ENCODE data around the gene CBX2.

CBX2 gene

DNA sequence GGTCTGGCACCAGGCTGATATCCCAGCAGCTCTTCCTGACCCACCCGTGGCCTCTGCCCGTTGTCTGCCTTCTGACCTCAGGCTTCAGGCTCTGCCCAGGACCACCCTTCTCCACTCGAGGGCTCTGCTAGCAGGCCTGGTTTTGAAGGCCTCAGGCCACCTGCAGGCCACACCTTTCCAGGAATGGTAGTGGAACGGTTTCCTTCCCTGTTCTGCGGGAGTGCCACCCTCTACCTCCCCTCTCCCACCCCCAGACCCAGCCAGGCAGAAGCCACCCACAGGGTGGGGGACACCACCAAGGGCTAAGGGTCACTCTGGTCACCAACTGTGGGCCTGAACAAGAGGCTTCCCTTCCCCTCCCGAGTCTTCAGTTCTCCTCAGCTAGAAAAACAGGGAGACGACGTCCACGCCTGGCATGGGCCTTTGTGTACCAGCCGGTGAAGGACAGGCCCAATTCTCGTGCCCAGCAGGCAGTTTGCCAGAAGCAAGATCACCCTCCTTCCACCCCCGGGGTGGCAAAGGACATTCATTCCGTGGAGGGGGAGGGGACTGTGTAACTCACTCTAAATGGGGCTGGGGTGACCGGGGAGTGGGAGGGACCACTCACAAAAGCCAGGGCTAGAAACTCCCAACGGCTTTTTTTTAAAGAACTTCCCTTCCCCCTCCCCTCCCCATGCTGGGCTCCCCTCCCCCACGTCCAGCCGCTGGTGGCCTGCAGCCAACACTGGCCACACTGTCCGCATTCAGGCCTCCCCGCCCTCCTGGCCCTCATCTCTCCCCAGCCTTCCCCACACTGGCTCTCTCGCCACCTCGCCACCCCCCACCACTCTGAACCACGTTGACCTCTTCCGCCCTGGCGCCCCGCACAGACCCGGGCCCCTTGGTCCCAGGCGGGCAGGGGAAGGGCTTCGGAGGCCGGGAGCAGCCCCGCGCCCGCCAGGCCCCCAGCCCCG lies 53.6 kb downstream of the CBX2 start:
- DNase-seq: no peak

DNA sequence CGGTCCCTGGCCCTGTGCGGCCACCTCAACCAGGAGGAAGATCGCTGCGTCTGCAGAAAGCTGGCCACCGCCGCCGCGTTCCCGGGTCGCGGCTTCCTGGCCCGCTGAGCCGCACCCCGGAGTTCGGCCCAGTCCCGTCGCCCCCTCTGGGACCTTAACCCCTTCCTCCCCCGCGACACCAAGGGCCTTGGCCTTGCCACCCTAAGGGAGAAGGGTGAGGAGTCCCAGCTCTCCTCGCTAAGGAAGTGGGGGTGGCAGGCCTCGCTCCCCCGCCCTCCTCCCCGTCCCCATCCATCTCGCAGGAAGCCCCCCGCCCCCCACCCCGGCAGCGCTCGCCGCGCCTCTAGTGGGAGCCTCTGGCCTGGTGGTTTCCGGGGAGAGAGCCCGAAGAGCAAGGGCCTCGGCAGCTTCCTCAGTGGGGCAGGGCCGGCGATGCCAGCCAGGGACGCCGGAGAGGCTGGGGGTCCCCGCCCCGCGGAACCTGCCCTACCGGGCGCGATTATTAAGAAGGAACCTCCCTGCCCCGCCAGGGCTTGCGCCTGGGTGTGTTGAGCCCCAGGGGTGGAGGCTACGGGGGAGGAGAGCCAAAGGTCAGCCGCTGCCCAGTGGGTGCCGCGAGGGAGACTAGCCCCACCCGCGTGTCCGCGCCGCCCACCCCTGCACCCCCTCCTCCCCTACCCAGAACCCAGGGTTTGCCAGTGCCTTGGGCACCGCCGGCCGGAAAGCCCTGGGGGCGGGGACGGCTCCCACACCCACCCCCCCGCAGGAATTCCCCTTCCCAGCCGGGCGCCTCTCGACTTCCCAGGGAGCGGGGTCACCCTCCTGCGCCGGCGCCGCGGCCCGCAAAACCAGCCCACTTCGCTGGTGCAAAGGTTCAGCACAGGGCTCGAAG lies 54.5 kb downstream of the CBX2 start:
- DNase-seq: no peak

DNA sequence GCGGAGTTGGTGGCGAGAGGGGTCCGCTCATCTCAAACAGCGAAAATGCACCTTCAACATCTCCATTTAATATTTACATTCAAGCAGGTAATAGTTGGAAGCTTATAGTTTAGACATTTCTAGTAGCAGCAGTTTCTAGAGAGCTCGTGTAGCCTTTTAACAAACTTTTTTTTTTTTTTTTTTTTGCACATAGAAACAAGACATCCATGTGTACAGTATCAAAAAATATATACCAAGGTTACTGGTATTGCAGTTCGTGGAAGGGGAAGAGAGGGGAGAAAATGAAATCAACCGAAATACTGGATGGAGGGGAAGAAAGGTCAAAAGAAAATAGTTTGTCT lies 55.1 kb downstream of the CBX2 start:
- DNase-seq: no peak

DNA sequence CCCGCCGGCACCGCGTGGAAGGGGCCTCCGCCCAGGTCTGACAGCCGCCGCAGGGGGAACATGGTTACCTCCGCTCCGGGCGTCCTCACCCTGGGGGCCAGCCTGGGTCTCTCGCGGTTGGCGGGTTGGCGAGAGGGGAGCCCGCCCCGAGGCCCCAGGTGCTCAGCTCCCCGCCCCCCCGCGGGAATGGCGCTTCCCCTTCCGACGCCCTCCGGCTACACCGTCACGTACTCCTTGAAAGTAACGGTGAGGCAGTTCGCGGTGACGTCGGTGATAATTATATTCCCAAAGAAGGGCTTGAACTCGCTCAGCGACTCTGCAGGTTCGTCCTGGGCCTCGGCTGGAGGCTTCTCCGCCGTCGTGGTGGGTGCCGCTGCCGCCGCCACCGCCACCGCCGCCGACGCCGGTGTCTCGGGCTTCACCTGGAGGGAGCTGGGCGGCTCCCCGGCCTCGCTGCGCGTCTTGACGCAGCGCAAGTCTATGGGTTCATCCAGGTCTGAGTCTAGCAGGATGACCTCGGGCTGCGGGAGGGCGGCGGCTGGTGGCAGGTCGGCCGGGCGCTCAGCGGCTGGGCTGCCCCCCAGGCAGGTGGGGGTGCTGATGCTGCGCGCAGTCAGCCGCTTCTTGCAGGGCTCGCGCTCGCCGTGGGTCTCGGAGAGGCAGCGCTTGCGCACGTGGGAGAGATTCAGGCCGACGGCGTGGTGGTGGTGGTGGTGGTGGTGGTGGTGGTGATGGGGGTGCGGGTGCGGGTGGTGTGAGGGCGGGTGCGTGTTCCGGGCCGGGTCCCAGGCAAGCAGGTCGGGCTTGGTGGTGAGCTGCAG lies 56.0 kb downstream of the CBX2 start:
- DNase-seq: no peak

DNA sequence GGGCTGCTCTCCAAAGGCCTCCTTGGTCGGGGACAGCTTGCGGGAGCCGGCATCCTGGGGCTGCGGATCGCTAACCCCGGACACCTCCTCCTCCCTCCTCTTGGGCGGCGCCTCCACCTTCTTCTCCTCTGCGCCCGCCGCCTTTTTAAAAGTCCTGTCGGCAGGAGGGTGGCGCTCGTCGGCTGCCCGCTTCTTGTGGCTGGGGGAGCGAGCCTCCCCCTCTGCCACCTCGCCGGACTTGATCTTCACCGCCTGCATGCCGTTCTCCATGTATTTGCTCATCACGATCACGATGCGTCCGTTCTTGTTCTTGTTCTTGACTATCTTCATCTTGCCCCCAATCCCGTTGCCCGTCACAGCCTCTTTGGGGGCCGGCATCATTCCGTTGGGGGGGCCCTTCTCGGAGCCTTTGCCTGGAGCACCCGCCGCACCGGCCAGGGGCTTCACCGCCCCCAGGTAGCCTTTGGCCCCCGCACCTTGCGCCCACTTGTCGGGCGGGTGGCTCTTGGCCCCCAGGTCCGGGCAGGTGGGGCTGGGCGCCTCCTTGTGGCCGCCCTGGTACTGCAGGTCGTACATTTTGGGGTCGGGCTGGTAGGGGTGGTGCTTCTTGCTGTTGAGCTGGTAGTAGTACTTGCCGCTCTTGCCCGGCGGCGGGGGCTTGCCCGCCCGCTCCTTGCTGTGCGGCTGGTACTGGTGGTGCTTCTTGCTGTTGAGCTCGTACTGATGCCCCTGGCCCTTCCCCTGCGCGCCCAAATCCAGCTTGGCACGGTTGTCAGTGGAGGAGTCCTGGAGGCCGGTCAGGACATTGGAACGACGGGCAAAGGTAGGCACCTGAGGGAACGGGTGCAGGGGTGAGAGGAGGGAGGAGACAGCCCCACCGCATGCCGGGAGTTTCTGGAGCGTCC lies 56.9 kb downstream of the CBX2 start:
- DNase-seq: no peak

DNA sequence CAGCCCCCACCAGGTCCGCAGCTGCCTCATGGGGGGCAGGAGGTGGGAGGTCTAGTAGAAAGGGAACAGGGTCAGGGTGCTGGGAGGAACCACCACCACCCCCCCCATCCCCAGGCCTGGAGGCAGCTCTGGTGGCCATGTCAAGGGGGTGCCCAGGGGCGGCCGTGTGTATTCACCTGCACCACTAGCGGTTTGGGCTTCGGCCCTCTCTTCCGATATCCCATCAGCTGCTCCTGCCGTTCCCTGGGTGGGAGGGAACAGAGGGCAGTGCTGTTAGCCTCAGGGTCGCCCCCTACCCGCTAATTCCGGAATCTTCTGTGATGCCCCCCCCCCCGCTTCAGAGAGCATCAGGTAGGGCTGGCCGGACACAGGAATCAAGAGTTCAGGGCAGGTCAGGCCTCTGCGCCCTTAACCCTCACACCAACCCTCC lies 57.5 kb downstream of the CBX2 start:
- DNase-seq: no peak

DNA sequence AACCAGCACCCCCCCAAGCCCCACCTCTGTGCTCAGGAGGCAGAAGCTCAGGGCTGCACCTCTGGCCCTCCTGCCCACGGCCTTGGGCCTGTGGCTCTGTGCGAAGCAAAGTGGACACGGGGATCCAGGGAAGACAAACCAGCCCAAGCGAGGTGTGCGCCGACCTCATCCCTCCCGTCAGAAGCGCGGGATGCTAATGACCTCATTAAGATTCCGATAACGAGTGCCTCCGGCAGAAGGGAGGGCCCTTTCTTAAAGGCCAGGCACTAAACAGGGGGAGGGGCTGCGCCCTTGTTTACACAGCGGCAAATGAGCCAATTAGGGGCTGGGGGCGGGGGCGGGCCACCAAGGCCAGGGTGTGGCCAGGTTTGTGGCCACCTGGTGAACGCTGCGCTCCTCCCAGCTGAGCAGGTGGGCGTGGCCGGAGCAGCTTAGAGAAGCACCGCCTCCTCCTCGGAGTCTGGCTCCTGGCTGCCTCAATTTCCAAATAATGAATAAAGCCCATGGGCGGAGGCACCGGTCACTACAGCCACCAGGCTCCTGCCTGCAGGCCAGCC lies 58.1 kb downstream of the CBX2 start:
- peak; percentile 53 for DNase-seq

DNA sequence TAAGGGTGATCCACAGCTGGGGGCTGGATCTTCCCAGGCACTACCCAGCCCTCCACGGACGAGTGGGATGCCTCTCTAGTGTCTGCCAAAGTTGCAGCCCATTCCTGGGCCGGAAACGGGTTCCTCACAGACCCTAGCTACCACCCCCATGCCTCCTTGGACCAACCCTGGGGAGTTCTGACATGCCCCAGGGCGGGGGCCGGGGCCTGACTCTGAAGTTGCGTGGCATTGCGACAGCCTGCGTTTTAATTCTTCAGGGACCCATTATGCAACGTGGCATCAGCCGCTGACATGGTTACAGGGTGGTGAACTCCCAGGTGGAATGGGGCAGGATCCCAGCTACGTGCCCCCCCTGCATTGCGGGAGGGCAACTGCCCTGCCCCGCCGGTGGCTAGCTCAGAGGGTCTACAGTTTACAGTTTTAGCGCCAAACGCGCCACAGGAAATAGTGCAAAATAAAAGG lies 58.6 kb downstream of the CBX2 start:
- peak; percentile 70 for DNase-seq

DNA sequence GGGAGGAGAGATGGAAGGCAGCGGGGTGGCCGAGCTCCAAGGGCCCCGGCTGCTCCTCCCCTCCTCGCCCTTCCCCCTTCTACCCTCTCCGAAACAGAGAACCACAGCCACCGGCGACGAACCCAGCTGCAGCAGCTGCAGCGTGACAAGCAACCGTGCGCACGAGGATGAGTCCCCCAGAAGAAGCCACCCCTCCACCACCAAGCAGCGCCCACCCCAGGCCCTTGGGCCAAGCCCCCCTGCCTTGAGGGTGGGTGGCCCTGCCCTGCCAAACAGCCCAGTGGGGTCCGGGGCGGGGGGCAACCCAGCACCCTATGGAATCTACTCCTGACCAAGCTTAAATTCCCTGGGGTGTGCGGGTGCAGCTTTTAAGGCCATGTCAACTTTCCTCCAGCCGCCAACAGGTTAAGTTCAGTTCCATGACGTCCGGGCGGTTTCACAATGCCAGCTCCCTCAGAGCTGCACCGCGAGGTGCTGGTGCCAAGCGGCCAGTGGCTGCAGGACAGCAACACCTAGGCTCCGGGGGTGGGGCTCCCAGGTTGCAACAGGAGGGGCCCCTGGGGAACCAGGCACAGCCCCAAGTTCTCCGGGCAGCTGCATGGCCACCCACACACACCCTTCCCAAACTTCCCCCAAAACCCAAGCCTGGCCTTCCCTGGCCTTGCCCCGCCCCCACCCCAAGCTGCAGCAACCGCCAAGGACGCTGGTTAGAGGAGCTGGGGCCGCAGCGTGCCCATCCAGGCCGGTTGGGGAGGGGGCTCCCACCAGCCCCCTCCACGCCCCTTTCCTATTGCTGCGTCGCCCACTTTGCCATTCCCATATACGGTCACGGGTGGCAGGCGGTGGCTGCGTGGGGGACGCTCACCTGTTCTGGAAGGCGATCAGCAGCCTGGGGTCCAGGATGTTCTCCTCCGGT lies 59.3 kb downstream of the CBX2 start:
- DNase-seq: peak; percentile 70
